Stomach (tissue), 9 donors: ENCODE measurements around the gene LTV1. TPM values are rescaled to one million over a fixed set of nuclear protein-coding genes. Genes with fewer than 3 reads are reported as not detected.
"Not testable (repeated sequence)": the region's sequence is repeated elsewhere in the genome, so short reads cannot be mapped to it uniquely, and the experiment has no call there.

Source experiments
- DNase-seq, 2 donors: peaks; one replicate each; pipeline versions ENCODE4 v3.0.0 to v3.0.0-alpha.2; 2013 to 2019
- H3K27ac ChIP-seq, 5 donors: fragments of 200-600 bp in 4 of 5; sonication (generic) in 4 of 5; one replicate each; pipeline ENCODE4 v1.5.1; 2013 to 2019; ENCODE audit warnings: mild to moderate bottlenecking in 1 of 5, moderate library complexity in 1 of 5
- H3K27me3 ChIP-seq, 3 donors: fragments of 200-600 bp; sonication (generic); one replicate each; pipeline ENCODE4 v1.5.1; 2017 to 2019; ENCODE audit warnings: mixed run types in 1 of 3
- H3K36me3 ChIP-seq, 4 donors: fragments of 200-600 bp; sonication (generic); 1 replicate in 3 of 4; 2 replicates in 1 of 4; pipeline ENCODE4 v1.5.1; 2016 to 2019
- H3K4me1 ChIP-seq, 4 donors: fragments of 200-600 bp; sonication (generic); one replicate each; pipeline ENCODE4 v1.5.1; 2016 to 2019
- H3K4me3 ChIP-seq, 4 donors: fragments of 200-600 bp; sonication (generic) in 3 of 4; one replicate each; pipeline ENCODE4 v1.5.1; 2016 to 2019; ENCODE audit warnings: mild to moderate bottlenecking in 1 of 4
- H3K9me3 ChIP-seq, 4 donors: fragments of 200-600 bp; sonication (generic); one replicate each; pipeline ENCODE4 v1.5.1; 2016 to 2019
- CTCF ChIP-seq, 7 experiments: fragments of 450-650 bp in 4 of 7; fragments of 200-600 bp in 3 of 7; sonication (generic) in 3 of 7; IDR thresholded peaks; one replicate each; pipeline ENCODE4 v1.5.1; 2016 to 2019; ENCODE audit warnings: antibody characterized with exemption in 7 of 7, control low read depth in 2 of 7, mild to moderate bottlenecking in 1 of 7
- EP300 ChIP-seq: sonication (generic); formaldehyde crosslinking; IDR thresholded peaks from one replicate; pipeline ENCODE4 v1.6.1; 2017; ENCODE audit warnings: antibody characterized with exemption
- POLR2A ChIP-seq, 4 donors: fragments of 450-650 bp; IDR thresholded peaks; one replicate each; pipeline ENCODE4 v1.6.1; 2016; ENCODE audit warnings: antibody characterized with exemption in 4 of 4, control low read depth in 2 of 4, mild to moderate bottlenecking in 1 of 4, moderate library complexity in 1 of 4
- POLR2AphosphoS5 ChIP-seq, 3 donors: sonication (generic); formaldehyde crosslinking; IDR thresholded peaks; one replicate each; pipeline ENCODE4 v1.6.1; 2016; ENCODE audit warnings: antibody characterized with exemption in 3 of 3
- WGBS, 5 donors: extraction: QIAGEN DNeasy Blood & Tissue Kit in 3 of 5; methylation state at CpG; one replicate each; pipeline versions ENCODE4 v1.1.5 to v1.1.7; 2013 to 2018; 5-methylcytosine and 5-hydroxymethylcytosine counted together
- intact Hi-C: fragments of 100-400 bp; cut with DNase I; formaldehyde crosslinking; loops from one replicate; pipeline ENCODE4 v1.15.1; 2023; ENCODE audit warnings: low total_unique reads
- polyA plus RNA-seq, 3 donors: library from polyadenylated mRNA; stranded (reverse); fragments of 200-250 nt; gene quantifications; one replicate each; pipeline ENCODE4 v1.2.3, GENCODE V29; 2013
- total RNA-seq, 5 donors: library from RNA; depleted of rRNA; stranded (reverse); fragments of >200 nt; gene quantifications; one replicate each; pipeline versions ENCODE4 v1.1.0 to v1.2.3, GENCODE V29; 2014 to 2016
- donor health status: healthy with polysubstance abuse.
- donor health status: Bipolar disorder and iron deficiency.
- donor health status: healthy.

The LTV1 gene
- total and polyA plus RNA-seq, 8 donors = 1.2 to 25.3 (median 16.6) TPM

GRCh38 chr6:143859891-143860660 lies 16.9 kb downstream of the LTV1 start:
- WGBS, 5 donors = 85 to 98% (median 97%) methylated on average over 3 of the region's 3 CpGs
- intact Hi-C loops = no loop called here
- no peaks in the 10 kb centered on the region for H3K27me3 ChIP-seq
- no peak overlapping the region for H3K27ac ChIP-seq
- no peak for TF ChIP-seq POLR2A (IDR thresholded peaks at IDR 0.05)
- no peak for TF ChIP-seq CTCF (IDR thresholded peaks at IDR 0.05)
- TF ChIP-seq POLR2AphosphoS5 (IDR thresholded peaks at IDR 0.05) = no peak
- no peak for TF ChIP-seq EP300
- peaks cover 0 to 9% (median 0%) of the 10 kb centered on the region in 4 donors for H3K9me3 ChIP-seq
- no peak for DNase-seq
- H3K4me1 ChIP-seq = peaks cover 0 to 17% (median 0%) of the 10 kb centered on the region in 4 donors
- no peak overlapping the region for H3K4me3 ChIP-seq
- peaks cover 62 to 100% (median 95%) of the 10 kb centered on the region in 4 donors for H3K36me3 ChIP-seq

- intact Hi-C loops = no loop called here
- H3K9me3 ChIP-seq = no peaks in the 10 kb centered on the region
- TF ChIP-seq CTCF (IDR thresholded peaks at IDR 0.05) (no peak), EP300 (no peak), POLR2AphosphoS5 (IDR thresholded peaks at IDR 0.05) (no peak), POLR2A (IDR thresholded peaks at IDR 0.05) (no peak)
- peak in 1 of 2 donors; percentile 53 for DNase-seq
- WGBS, 5 donors = 67 to 88% (median 86%) methylated on average over 2 of the region's 2 CpGs
- H3K4me3 ChIP-seq = no peak overlapping the region
- no peaks in the 10 kb centered on the region for H3K27me3 ChIP-seq
- H3K4me1 ChIP-seq = peaks cover 0 to 17% (median 0%) of the 10 kb centered on the region in 4 donors
- H3K27ac ChIP-seq = peak overlapping the region in 3 of 5 donors; percentile 10 to 31 (median 21)
- peaks cover 32 to 74% (median 70%) of the 10 kb centered on the region in 4 donors for H3K36me3 ChIP-seq
These were observed 20.6 kb downstream of the LTV1 start for GRCh38 chr6:143863771-143864170.

GRCh38 chr6:143864234-143864633 lies 21.1 kb downstream of the LTV1 start, which contains the start of gene ZC2HC1B:
TSS of gene ZC2HC1B (plus strand) at chr6:143864474. CDS start at chr6:143864540, 66 bp downstream.
- peak within 1 kb of the TSS in 3 of 5 donors; percentile 11 to 31 (median 21) for H3K27ac ChIP-seq
- 56 to 85% (median 82%) methylated on average over 1 of the region's 1 CpG for WGBS, 5 donors
- H3K27me3 ChIP-seq = no peaks in the 10 kb centered on the region
- H3K9me3 ChIP-seq = no peaks in the 10 kb centered on the region
- intact Hi-C loops = no loop called here
- DNase-seq = no peak
- no peak within 1 kb of the TSS for H3K4me3 ChIP-seq
- peaks cover 27 to 70% (median 66%) of the 10 kb centered on the region in 4 donors for H3K36me3 ChIP-seq
- TF ChIP-seq POLR2AphosphoS5 (IDR thresholded peaks at IDR 0.05) = no peak
- TF ChIP-seq POLR2A (IDR thresholded peaks at IDR 0.05) = no peak
- no peak for TF ChIP-seq EP300
- TF ChIP-seq CTCF (IDR thresholded peaks at IDR 0.05) = no peak
- H3K4me1 ChIP-seq = peaks cover 0 to 17% (median 0%) of the 10 kb centered on the region in 4 donors

- Histone ChIP-seq H3K27me3 (no peaks in the 10 kb centered on the region), H3K36me3 (peaks cover under 1 to 40% (median 36%) of the 10 kb centered on the region in 4 donors), H3K9me3 (no peaks in the 10 kb centered on the region), H3K27ac (no peak overlapping the region), H3K4me3 (no peak overlapping the region), H3K4me1 (peaks cover 0 to 17% (median 0%) of the 10 kb centered on the region in 4 donors)
- TF ChIP-seq EP300 (no peak), POLR2AphosphoS5 (IDR thresholded peaks at IDR 0.05) (no peak), CTCF (IDR thresholded peaks at IDR 0.05) (no peak), POLR2A (IDR thresholded peaks at IDR 0.05) (no peak)
- intact Hi-C loops = no loop called here
- DNase-seq = no peak
These were observed 24.1 kb downstream of the LTV1 start for GRCh38 chr6:143867236-143867635.

GRCh38 chr6:143868808-143869207 lies 25.7 kb downstream of the LTV1 start:
- H3K9me3 ChIP-seq, H3K27ac ChIP-seq, H3K27me3 ChIP-seq, H3K4me1 ChIP-seq, DNase-seq, H3K4me3 ChIP-seq, intact Hi-C loops: not testable (repeated sequence)
- H3K36me3 ChIP-seq = peaks cover 0 to 24% (median 20%) of the 10 kb centered on the region in 4 donors
- WGBS, 5 donors = 85 to 88% (median 87%) methylated on average over 3 of the region's 3 CpGs

- H3K4me1 ChIP-seq, H3K27ac ChIP-seq, H3K36me3 ChIP-seq, H3K27me3 ChIP-seq, DNase-seq, intact Hi-C loops, H3K4me3 ChIP-seq: not testable (repeated sequence)
- peaks cover 0 to 14% (median 3%) of the 10 kb centered on the region in 4 donors for H3K9me3 ChIP-seq
- 88 to 96% (median 94%) methylated on average over 1 of the region's 1 CpG for WGBS, 5 donors
These were observed 28.1 kb downstream of the LTV1 start for GRCh38 chr6:143871202-143871730.
